GM18502 (cell line): ENCODE measurements around the gene ARL14.
A peak's percentile ranks its signal among the peaks of the same experiment; 100 is the strongest.

Experiments used
- ATAC-seq: cut with Tn5 transposase; IDR thresholded peaks from one replicate; pipeline ENCODE4 v1.9.1; 2021; ENCODE audit warnings: mild to moderate bottlenecking; ENCODE audit not compliant: unreplicated experiment, poor library complexity

The ARL14 gene

GRCh38 chr3:160676547-160677303 is at the start of gene ARL14:
Gene ARL14, plus strand, starts transcription at chr3:160677160. Its CDS starts 187 bp downstream, at chr3:160677347.
- ATAC-seq, result peak; percentile 80

DNA sequence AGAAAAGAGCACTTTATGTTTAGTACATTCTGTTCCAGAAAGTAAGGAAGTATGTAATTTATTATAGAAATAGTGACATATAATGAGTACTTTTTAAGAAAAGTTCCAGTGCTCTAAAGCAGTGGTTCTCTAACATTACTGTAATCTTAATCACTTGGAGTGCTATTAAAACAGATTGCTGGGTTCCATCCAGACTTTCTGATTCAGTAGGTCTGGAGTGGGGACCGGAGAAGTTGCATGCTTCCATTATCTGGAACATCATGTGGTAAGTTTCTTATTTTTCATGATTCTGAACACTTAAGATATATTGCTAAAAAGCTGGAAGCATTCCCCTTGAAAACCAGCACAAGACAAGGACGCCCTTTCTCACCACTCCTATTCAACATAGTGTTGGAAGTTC is 47.5 kb upstream of the ARL14 start:
- ATAC-seq, result no peak

DNA sequence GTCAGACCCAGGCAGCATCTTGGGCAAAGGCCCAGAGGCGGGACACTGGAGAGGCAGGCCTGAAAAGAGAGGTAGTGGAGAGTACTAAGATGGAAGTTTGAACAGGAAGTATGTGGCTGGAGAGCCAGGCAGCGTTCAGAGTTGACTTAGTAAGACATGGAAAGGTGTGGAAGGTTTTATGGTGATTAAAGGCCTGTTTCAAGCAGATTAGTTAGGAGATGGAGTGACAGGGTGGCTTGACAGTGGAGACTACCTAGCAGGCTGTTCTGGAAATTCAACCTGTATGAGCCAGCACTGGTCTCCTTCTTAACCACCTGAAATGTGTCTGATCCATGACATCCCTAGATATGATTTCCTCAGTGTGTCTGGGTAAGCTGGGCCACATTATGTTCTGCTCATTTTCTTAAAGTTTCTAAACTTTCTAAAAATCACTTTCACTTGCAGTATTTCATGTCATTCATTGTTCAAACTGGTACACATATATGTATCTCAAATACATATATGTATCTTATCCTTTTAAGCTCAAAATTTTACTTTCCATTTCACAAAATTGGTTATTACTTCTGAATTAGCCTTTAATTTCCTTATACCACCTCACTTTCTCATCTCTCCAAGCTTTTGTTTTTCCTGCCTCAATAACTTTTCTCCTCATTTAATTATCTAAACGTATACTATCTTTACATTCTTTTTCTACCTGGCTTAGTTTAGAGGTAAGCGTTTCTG is 43.4 kb upstream of the ARL14 start:
- no peak for ATAC-seq

DNA sequence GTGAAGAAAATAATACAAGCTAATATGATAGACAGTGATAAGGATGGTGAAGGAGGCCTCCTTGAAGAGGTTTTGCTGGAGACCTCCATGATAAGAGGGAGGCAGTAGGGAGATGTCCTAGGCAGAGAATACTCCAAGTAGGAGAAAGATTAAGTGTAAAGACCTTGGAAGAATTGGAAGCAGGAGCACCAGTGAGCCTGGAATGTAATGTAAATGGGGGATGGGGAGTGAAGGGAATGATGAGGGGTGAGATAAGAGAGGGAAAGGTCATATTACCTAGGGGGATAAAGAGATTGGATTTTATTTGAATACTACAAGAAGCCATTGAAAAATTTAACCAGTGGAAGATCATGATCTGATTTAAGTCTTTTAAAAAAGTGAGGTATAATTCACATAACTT is 41.7 kb upstream of the ARL14 start:
- ATAC-seq, result no peak

- ATAC-seq, result no peak
Observed at GRCh38 chr3:160637086-160637485, 39.9 kb upstream of the ARL14 start.

DNA sequence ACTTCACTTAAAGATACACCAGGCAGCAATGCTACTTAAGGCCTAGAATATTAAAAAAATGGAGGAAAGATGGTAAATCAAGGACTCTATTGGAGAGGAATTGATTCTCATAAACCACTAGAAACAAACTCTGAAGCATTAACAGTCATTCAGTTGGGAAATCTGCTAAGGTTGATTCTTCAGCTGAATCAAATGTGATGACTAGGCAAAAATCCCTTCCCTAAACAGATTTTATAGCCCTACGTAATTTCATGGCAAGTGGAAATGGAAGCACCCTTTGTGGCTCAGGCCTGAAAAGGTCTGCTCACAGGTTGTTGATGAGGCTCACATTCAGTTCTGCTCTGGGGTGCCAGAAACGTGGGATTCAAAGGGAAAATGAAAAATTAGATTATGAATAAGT is 38.8 kb upstream of the ARL14 start:
- no peak for ATAC-seq

GRCh38 chr3:160641665-160642309 is 35.2 kb upstream of the ARL14 start:
- ATAC-seq, result no peak

DNA sequence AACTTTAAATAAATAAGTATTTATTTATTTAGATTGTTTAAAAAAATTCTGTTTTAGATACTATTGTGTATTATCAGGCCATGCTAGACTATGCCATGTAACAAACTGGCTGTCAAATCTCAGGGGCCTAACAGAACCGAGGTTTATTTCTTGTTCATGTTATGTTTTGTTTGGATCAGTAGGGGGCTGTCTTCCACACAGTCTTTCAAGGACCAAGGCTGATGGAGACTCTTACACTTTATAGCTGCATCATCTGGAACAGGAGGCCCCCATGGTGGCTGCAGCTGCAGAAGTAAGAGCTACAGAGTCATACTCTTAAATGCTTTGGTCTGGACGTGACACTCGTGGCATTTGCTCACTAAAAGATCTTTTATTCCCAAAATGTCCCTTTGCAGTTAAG is 33.0 kb upstream of the ARL14 start:
- no peak for ATAC-seq

GRCh38 chr3:160644491-160644890 is 32.5 kb upstream of the ARL14 start:
- no peak for ATAC-seq

- ATAC-seq, result no peak
Observed at GRCh38 chr3:160648701-160649100, 28.3 kb upstream of the ARL14 start.

DNA sequence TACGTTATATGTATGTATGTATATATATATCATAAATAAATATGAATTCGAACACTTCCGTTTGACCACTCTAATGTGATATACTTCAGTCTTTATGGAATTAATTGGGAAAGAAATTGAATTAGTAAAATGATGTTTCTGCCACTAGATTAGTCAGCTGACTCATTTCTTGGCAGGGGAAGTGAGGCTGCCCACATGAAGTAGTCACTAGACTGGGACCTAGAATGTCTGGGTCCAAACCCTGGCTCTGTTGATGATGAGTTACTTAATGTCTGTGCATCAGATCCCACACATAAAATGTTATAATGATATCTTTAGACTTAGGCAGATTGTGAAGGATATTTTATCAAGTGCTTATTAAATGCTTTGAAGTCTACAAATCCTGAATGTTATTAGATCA is 27.4 kb upstream of the ARL14 start:
- ATAC-seq, result no peak

GRCh38 chr3:160653512-160653911 is 23.4 kb upstream of the ARL14 start:
- ATAC-seq, result no peak

DNA sequence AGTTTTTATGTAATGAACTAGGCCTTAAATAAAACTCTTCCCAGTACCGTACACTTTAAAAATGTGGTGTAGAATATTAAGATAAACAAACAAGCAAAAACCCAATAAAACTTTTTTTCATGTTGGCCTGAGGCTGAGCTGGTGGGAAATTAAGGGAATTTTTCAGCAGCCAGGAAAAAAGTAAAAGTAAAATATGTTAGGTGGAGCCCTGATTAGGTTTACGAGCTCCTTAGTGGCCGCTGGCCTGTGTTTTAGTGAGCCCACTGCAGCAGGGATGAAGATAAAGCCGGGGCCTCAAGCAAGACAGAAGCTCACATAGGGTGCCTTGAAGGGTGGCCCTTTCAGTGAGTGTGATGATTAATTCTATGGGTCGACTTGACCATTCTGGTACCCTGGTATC is 16.1 kb upstream of the ARL14 start:
- no peak for ATAC-seq

GRCh38 chr3:160661660-160662059 is 15.3 kb upstream of the ARL14 start:
- ATAC-seq, result no peak

DNA sequence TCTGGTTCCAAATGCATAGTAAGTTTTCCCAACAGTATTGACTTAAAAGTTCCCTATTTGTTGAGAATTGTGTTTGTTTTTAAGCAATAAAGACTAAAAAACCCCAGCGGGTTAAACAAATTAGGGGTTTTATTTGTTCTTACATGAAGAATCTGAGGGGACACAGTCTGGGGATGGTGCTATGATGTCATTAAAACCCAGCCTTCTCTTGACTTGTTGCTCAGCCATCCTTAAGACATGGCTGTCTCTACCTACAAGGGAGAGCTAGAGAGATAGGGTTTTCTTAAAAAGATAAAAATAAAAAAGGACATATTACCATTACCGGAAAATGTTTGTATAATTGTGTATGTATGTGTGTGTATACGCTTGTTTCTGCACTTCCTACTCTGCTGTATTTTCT is 11.7 kb upstream of the ARL14 start:
- no peak for ATAC-seq

- ATAC-seq, result peak; percentile 91
Observed at GRCh38 chr3:160665784-160666526, 11.0 kb upstream of the ARL14 start.

GRCh38 chr3:160667452-160667851 is 9.5 kb upstream of the ARL14 start:
- ATAC-seq, result no peak

DNA sequence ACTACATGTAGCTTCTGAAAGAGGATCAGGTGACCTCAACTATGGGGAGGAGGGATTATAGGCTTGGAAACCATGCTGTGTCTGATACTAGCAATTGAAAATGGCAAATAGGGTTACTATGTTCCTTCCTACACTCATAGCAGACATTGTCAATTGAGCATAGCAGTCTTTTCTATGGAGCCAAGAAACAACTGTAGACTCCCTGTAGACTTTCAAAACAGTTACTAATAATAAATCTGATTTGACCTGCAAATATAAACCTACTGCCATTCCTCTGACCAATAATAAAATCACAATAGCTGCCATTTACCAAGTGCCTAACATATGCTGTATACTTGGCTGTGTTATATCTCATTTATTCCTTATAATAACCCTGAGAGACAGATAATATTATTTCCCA is 8.5 kb upstream of the ARL14 start:
- ATAC-seq, result no peak

GRCh38 chr3:160671231-160671630 is 5.7 kb upstream of the ARL14 start:
- ATAC-seq, result peak; percentile 86

DNA sequence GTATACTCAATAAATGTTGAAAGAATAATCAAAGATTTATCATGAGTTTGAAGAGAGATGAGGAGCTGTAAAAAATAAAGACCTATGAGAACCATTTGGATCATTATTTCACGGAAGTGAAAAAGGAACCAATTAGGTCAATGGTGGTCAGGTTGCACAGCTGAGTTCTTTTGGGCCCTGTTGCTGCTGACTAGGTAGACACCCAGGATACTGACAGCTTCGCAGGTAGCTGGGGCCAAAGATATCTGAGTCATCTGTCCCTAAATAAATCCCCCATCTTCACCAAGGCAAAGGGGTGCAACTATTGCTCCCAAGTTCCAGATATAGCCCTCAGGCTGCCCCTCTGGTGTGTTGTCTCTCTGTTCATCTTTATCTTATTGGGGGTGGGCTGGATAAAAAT is 5.0 kb upstream of the ARL14 start:
- no peak for ATAC-seq

- ATAC-seq, result no peak
Observed at GRCh38 chr3:160673188-160673587, 3.8 kb upstream of the ARL14 start.
